Common myeloid progenitor, CD34-positive (primary cell): ENCODE measurements around the gene GSG1L.
A peak's percentile ranks its signal among the peaks of the same experiment; 100 is the strongest.

ENCODE experiments used
- CTCF ChIA-PET: fragments of 350-600 bp; sonication (Branson Sonifier 250); formaldehyde crosslinking; loops from one replicate; lab custom pipeline; 2021; ENCODE audit warnings: antibody characterized with exemption; lab: Charles Lee
- POLR2A ChIA-PET: fragments of 350-600 bp; sonication (Branson Sonifier 250); formaldehyde crosslinking; loops from one replicate; lab custom pipeline; 2021; ENCODE audit warnings: antibody characterized with exemption; lab: Charles Lee
- DNase-seq, 3 donors: peaks; one replicate each; pipeline versions ENCODE4 v3.0.0 to v3.0.0-alpha.2; 2013
- H3K27ac ChIP-seq, 2 experiments: 1 replicate in 1 of 2; 2 replicates in 1 of 2; pipeline ENCODE4 v1.7.0; 2013; ENCODE audit warnings: inconsistent platforms in 2 of 2, low read length in 2 of 2, mild to moderate bottlenecking in 2 of 2, low read depth in 1 of 2, moderate library complexity in 1 of 2; ENCODE audit not compliant: severe bottlenecking in 2 of 2, insufficient read depth in 1 of 2, poor library complexity in 1 of 2
- H3K27me3 ChIP-seq, 5 experiments: replicated peaks in 2 of 5; 1 replicate in 3 of 5; 2 replicates in 2 of 5; pipeline versions ENCODE4 v1.6.1 to v1.7.0; 2013; ENCODE audit warnings: low read length in 4 of 5, mild to moderate bottlenecking in 2 of 5, moderate library complexity in 2 of 5, inconsistent platforms in 1 of 5; ENCODE audit not compliant: insufficient read depth in 5 of 5, control insufficient read depth in 4 of 5
- H3K36me3 ChIP-seq, 4 experiments: 1 replicate in 2 of 4; 2 replicates in 2 of 4; pipeline versions ENCODE4 v1.6.1 to v1.7.0; 2013; ENCODE audit warnings: low read length in 3 of 4, control low read depth in 1 of 4, mild to moderate bottlenecking in 1 of 4; ENCODE audit not compliant: control insufficient read depth in 4 of 4, insufficient read depth in 4 of 4
- H3K4me1 ChIP-seq, 4 experiments: 1 replicate in 3 of 4; 2 replicates in 1 of 4; pipeline versions ENCODE4 v1.6.1 to v1.7.1; 2013; ENCODE audit warnings: low read length in 3 of 4, mild to moderate bottlenecking in 3 of 4, control low read depth in 1 of 4, inconsistent platforms in 1 of 4, moderate library complexity in 1 of 4; ENCODE audit not compliant: control insufficient read depth in 4 of 4, insufficient read depth in 4 of 4; ENCODE audit errors: control extremely low read depth in 1 of 4
- H3K4me3 ChIP-seq, 7 experiments: 1 replicate in 4 of 7; 2 replicates in 3 of 7; pipeline versions ENCODE4 v1.5.1 to v1.7.0; 2013; ENCODE audit warnings: mild to moderate bottlenecking in 7 of 7, low read length in 6 of 7, moderate library complexity in 6 of 7, inconsistent platforms in 2 of 7, low read depth in 2 of 7, control low read depth in 1 of 7; ENCODE audit not compliant: insufficient read depth in 4 of 7, control insufficient read depth in 1 of 7; ENCODE audit errors: extremely low read depth in 1 of 7
- H3K9me3 ChIP-seq, 5 experiments: 1 replicate in 4 of 5; 2 replicates in 1 of 5; pipeline versions ENCODE4 v1.6.1 to v1.7.1; 2013; ENCODE audit warnings: low read length in 4 of 5, mild to moderate bottlenecking in 2 of 5, inconsistent platforms in 1 of 5, low read depth in 1 of 5, moderate library complexity in 1 of 5; ENCODE audit not compliant: control insufficient read depth in 4 of 5, insufficient read depth in 2 of 5; ENCODE audit errors: control extremely low read depth in 1 of 5
- WGBS: methylation state at CpG from one replicate; pipeline ENCODE4 v1.1.5; 2013; ENCODE audit not compliant: insufficient coverage; 5-methylcytosine and 5-hydroxymethylcytosine counted together

Gene GSG1L

DNA sequence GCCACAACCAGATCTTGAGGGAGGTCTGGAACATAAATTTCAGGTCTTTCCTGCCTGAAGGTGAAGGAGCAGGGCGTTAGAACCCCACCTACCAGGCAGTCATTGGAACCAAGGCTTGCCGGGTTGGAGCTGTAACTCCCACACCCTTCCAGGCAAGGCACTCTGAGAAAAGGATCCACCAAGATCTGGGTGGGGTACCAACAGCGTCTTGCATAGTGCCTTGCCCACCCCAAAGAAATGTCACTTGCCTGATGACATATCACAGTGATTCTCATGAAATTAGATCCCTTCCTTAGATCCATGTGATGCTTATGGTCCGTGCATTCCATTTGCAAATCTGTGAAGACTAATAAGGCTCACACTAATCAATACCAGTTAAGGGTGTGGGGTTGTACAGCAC is 312.3 kb downstream of the GSG1L start:
- POLR2A ChIA-PET, result no interaction called here
- no peak for DNase-seq
- H3K27ac ChIP-seq, result no peak overlapping the region
- CTCF ChIA-PET, result no interaction called here
- no peak overlapping the region for H3K4me3 ChIP-seq
- WGBS, result 100% methylated on average over 3 of the region's 4 CpGs
- peaks cover 0 to 19% (median 6%) of the 10 kb centered on the region in 4 experiments for H3K36me3 ChIP-seq
- peaks cover 0 to 10% (median 8%) of the 10 kb centered on the region in 4 experiments for H3K4me1 ChIP-seq
- H3K9me3 ChIP-seq, result no peaks in the 10 kb centered on the region
- no peaks in the 10 kb centered on the region for H3K27me3 ChIP-seq

DNA sequence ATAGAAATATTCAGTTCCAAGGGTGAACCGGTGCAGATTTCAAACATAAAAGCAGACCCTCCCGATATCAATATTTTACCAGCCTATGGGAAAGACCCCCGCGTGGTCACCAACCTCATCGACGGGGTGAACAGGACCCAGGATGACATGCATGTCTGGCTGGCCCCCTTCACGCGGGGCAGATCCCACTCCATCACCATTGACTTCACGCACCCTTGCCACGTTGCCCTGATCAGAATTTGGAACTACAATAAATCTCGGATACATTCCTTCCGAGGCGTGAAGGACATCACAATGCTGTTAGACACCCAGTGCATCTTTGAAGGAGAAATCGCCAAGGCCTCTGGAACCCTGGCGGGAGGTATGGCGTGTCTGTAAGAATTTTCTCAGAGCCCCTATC is 313.6 kb downstream of the GSG1L start:
- WGBS, result 100% methylated on average over 11 of the region's 16 CpGs
- ChIA-PET CTCF (interaction anchor here (1.3 to 1.9 kb wide), 2 partner anchors 20 to 29 kb away, joined by 5 read pairs; no protein-coding TSS in a partner anchor), POLR2A (no interaction called here)
- no peaks in the 10 kb centered on the region for H3K9me3 ChIP-seq
- no peak overlapping the region for H3K4me3 ChIP-seq
- no peaks in the 10 kb centered on the region for H3K27me3 ChIP-seq
- H3K36me3 ChIP-seq, result peaks cover 0 to 18% (median 5%) of the 10 kb centered on the region in 4 experiments
- peaks cover 0 to 9% (median 6%) of the 10 kb centered on the region in 4 experiments for H3K4me1 ChIP-seq
- no peak for DNase-seq
- no peak overlapping the region for H3K27ac ChIP-seq

DNA sequence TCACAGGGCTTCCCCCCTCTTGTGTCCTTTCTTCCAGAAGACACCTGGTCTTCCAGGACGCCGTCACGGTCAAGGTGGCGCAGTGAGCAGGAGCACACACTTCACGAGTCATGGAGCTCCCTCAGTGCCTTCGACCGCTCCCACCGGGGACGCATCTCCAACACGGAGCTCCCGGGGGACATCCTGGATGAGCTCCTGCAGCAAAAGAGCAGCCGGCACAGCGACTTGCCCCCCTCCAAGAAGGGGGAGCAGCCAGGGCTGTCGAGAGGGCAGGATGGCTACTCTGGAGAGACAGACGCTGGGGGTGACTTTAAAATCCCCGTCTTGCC is 314.0 kb downstream of the GSG1L start:
- Histone ChIP-seq H3K27ac (no peak overlapping the region), H3K36me3 (peaks cover 0 to 15% (median 3%) of the 10 kb centered on the region in 4 experiments), H3K4me3 (no peak overlapping the region), H3K9me3 (no peaks in the 10 kb centered on the region), H3K27me3 (no peaks in the 10 kb centered on the region), H3K4me1 (peaks cover 0 to 9% (median 6%) of the 10 kb centered on the region in 4 experiments)
- DNase-seq, result no peak
- CTCF ChIA-PET, result interaction anchor here (0.7 to 1.9 kb wide), 4 partner anchors 20 to 464 kb away, joined by 3 to 5 read pairs (median 4); no protein-coding TSS in a partner anchor
- WGBS, result 92% methylated on average over 16 of the region's 16 CpGs
- POLR2A ChIA-PET, result no interaction called here

DNA sequence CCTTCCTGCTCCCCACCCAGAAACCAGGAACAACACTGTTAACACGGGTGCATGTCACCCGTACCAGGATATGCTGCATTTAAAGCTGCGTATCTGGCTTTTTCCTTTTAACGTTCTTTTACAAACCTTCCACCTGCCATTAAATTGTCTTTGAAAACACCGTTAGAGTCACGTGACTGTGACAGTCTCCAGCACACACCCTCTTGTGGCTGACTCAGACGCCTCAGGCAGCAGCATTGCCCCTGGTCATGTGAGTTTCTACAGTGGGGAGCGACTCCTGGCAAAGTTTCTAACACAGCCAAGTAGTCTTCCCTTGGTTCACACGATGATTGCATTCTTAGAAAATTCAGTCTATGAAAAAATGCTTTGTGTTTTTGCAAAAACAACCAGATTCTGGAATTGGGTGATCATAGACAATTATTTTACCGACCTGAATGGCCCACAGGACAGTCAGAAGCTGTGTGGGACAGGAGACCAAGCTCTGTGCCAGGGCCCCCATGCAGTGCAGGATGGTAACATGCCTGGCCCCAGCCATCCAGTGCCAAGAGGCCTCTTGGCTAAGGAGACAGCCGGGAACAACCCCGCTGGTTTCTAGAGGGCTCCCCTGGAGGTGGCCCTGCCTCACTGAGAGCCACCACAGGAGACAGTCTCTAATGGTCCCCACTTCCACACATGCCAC is 314.5 kb downstream of the GSG1L start:
- WGBS, result 25% methylated on average over 11 of the region's 12 CpGs
- DNase-seq, result peak; percentile 63 to 85 (median 79)

DNA sequence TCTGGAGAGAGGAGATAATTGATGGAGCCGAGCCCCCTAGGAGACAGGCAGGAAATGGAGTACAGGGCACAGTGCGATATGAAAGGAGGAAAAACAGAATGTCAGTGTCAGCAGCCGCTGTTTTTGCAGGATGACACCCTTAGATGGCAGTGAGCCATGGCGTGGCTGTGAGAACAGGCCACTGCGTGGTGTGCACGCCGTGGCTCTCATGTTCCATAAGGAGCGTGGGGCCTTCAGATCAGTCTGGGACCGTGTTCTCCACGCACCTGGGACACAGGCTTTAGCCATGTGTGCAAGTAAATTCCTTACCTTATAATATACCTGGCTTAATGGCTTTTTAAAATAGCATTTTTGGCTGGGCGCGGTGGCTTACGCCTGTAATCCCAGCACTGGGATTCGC is 315.6 kb downstream of the GSG1L start:
- no peak overlapping the region for H3K27ac ChIP-seq
- WGBS, result 95% methylated on average over 14 of the region's 14 CpGs
- no peaks in the 10 kb centered on the region for H3K27me3 ChIP-seq
- ChIA-PET POLR2A (no interaction called here), CTCF (no interaction called here)
- peaks cover 0 to 1% (median 0%) of the 10 kb centered on the region in 5 experiments for H3K9me3 ChIP-seq
- peaks cover 0 to 9% (median 6%) of the 10 kb centered on the region in 4 experiments for H3K4me1 ChIP-seq
- H3K4me3 ChIP-seq, result no peak overlapping the region
- peaks cover 0 to 10% (median 3%) of the 10 kb centered on the region in 4 experiments for H3K36me3 ChIP-seq
- no peak for DNase-seq

More for the DNA sequence above, 314.5 kb downstream of the GSG1L start:
- POLR2A ChIA-PET, result no interaction called here
- H3K4me1 ChIP-seq, result peaks cover 0 to 9% (median 6%) of the 10 kb centered on the region in 4 experiments
- CTCF ChIA-PET, result interaction anchor here (0.7 to 1.9 kb wide), 4 partner anchors 19 to 465 kb away, joined by 3 to 5 read pairs (median 4); no protein-coding TSS in a partner anchor
- peak overlapping the region in 3 of 7 experiments; percentile 14 to 37 (median 28) for H3K4me3 ChIP-seq
- no peak overlapping the region for H3K27ac ChIP-seq
- no peaks in the 10 kb centered on the region for H3K9me3 ChIP-seq
- H3K36me3 ChIP-seq, result peaks cover 0 to 11% (median 3%) of the 10 kb centered on the region in 4 experiments
- no peaks in the 10 kb centered on the region for H3K27me3 ChIP-seq

DNA sequence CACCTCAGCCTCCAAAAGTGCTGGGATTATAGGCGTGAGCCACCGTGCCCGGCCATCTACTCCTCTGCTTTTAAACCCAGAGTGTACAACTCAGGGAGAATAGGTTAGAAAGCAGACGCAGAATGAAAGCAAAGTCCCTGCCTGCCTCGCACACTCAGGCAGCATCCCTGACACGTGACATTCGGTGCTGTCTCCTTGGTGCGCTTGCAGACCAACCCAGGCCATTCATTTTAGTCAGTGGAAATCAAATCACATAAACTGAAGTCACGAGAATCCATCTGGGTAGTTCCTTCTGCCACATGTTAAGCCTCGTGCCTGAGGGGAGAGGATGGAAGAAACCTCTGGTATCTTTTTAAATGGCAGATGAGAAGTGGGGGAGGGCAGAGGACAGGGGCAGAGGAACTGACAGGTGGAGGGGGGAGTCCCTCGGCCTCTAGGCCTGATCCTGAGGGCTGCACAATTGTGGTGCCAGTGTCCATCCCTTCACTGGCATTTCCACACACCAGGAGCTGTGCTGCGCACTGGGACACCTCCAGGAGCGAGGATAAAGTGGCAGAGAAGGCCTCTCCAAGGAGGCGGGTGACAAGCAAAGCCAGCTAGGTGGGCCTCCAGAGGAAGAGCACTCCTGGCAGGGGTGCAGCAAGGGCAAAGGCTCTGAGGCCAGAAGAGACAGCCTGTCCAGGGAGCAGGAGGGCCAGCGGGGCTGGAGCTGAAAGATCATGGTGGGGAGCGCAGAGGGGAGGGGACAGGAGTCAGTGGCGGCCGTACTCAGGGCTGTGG is 317.2 kb downstream of the GSG1L start:
- DNase-seq, result no peak
- Histone ChIP-seq H3K4me3 (no peak overlapping the region), H3K9me3 (peaks cover 0 to 2% (median 0%) of the 10 kb centered on the region in 5 experiments), H3K4me1 (peaks cover 0 to 9% (median 6%) of the 10 kb centered on the region in 4 experiments), H3K27ac (no peak overlapping the region), H3K36me3 (peaks cover 0 to 7% (median 2%) of the 10 kb centered on the region in 4 experiments), H3K27me3 (no peaks in the 10 kb centered on the region)
- CTCF ChIA-PET, result no interaction called here
- POLR2A ChIA-PET, result no interaction called here
- 98% methylated on average over 16 of the region's 18 CpGs for WGBS
